Measurements from ENCODE around the gene TUSC2. TPM values are rescaled to one million over a fixed set of nuclear protein-coding genes. Genes with fewer than 3 reads are reported as not detected.

Gene TUSC2
- total and polyA plus RNA-seq, 2 of the 13 experiments (the other 11 are each of a cell fraction or from before 2014, with no cell fraction given), result 36.7 to 39.1 TPM

- TF ChIP-seq ZNF101 (CRISPR knock-in tag; IDR thresholded peaks at IDR 0.05; ENCODE audit: borderline replicate concordance, low read depth), result no peak
- no peak for TF ChIP-seq ZNF431 (CRISPR knock-in tag; IDR thresholded peaks at IDR 0.05; ENCODE audit: borderline replicate concordance, low read depth)
- TF ChIP-seq ZNF883 (CRISPR knock-in tag; IDR thresholded peaks at IDR 0.05; ENCODE audit: not compliant biosample characterization), result peak; percentile 79
- TF ChIP-seq GZF1 (CRISPR knock-in tag; IDR thresholded peaks at IDR 0.05), result peak; percentile 45; the same call in 1 of the 2 replicates
- 0 out of 2 replicates have a peak, but pooled peaks have one; percentile 29 for TF ChIP-seq ZMAT3 (CRISPR knock-in tag; conservative IDR thresholded peaks at IDR 0.05)
- TF ChIP-seq KMT2A (CRISPR knock-in tag; IDR thresholded peaks at IDR 0.05), result peak; percentile 52; the same call in 1 of the 2 replicates
- no peak for TF ChIP-seq TEF (CRISPR knock-in tag; IDR thresholded peaks at IDR 0.05)
- TF ChIP-seq ZNF512 (CRISPR knock-in tag; IDR thresholded peaks at IDR 0.05), result no peak
- peak; percentile 36; the same call in 1 of the 2 replicates for TF ChIP-seq PATZ1 (CRISPR knock-in tag; IDR thresholded peaks at IDR 0.05)
- TF ChIP-seq ZNF839 (CRISPR knock-in tag; IDR thresholded peaks at IDR 0.05; ENCODE audit: borderline replicate concordance), result no peak; the same call in 1 of the 2 replicates
- TF ChIP-seq ZBTB37 (CRISPR knock-in tag; IDR thresholded peaks at IDR 0.05), result no peak
- TF ChIP-seq ZNF281 (CRISPR knock-in tag; IDR thresholded peaks at IDR 0.05; ENCODE audit: borderline replicate concordance), result no peak
- TF ChIP-seq NCOR1 (IDR thresholded peaks at IDR 0.05; ENCODE audit: borderline replicate concordance, low read length), result peak; percentile 51; the same call in 1 of the 2 replicates
- peak; percentile 94 for TF ChIP-seq YY1 (IDR thresholded peaks at IDR 0.05; ENCODE audit: insufficient read depth, insufficient replicate concordance, low read depth, low read length)
- TF ChIP-seq NAIF1 (CRISPR knock-in tag; IDR thresholded peaks at IDR 0.05; ENCODE audit: borderline replicate concordance), result no peak
- TF ChIP-seq ARNT2 (CRISPR knock-in tag; IDR thresholded peaks at IDR 0.05; ENCODE audit: low read depth), result peak; percentile 60; the same call in 1 of the 2 replicates
- TF ChIP-seq RBM22 (optimal IDR thresholded peaks at IDR 0.05; ENCODE audit: low read length), result no peak
- no peak for TF ChIP-seq PRPF4 (IDR thresholded peaks at IDR 0.05; ENCODE audit: low read depth, low read length, poor library complexity, severe bottlenecking)
These were observed 35.6 kb downstream of the TUSC2 start, which contains the start of gene IFRD2 (continued) for GRCh38 chr3:50292159-50293078.

All from HepG2 (cell line).